GM18867 (cell line): ENCODE data around the gene APOLD1.
"Not testable (repeated sequence)": the region's sequence is repeated elsewhere in the genome, so short reads cannot be mapped to it uniquely, and the experiment has no call there.

ENCODE experiments used
- ATAC-seq: cut with Tn5 transposase; IDR thresholded peaks from one replicate; pipeline ENCODE4 v1.9.1; 2021; ENCODE audit warnings: mild to moderate bottlenecking, moderate library complexity; ENCODE audit not compliant: unreplicated experiment

Gene APOLD1

DNA sequence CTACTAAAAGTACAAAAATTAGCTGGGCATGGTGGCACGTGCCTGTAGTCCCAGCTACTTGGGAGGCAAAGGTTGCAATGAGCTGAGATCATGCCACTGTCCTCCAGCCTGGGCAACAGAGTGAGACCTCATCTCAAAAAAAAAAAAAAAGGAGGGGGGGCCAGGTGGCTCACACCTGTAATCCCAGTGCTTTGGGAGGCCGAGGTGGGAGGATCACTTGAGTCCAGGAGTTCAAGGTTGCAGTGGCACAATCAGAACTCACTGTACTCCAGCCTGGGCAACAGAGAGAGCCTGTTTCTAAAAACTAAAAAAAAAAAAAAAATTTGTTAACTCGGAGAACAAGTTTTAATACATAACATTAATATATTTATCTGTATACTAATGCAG is 22.1 kb downstream of the APOLD1 start:
- ATAC-seq, result not testable (repeated sequence)

- ATAC-seq, result peak; percentile 68
Observed at GRCh38 chr12:12807970-12808702, 22.7 kb downstream of the APOLD1 start.

DNA sequence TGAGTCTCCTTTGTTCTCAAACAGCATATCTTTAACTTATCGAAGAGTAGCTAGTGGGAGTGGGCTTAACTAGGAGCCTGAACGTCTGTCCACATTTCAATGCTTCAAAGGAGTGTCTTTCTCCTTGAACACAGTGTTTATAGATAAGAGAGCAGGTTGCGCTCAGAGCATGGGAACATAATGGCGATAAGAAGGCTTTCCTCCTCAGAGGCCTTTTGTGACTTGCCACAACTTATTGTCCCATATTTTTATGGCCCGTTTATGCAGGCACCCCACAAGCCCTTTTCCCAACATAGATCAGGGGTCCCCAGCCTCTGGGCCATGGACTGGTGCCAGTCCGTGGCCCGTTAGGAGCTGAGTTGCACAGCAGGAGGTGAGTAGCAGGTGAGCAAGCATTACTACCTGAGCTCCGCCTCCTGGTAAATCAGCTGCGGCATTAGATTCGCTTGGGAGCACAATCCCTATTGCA is 25.1 kb downstream of the APOLD1 start:
- no peak for ATAC-seq

DNA sequence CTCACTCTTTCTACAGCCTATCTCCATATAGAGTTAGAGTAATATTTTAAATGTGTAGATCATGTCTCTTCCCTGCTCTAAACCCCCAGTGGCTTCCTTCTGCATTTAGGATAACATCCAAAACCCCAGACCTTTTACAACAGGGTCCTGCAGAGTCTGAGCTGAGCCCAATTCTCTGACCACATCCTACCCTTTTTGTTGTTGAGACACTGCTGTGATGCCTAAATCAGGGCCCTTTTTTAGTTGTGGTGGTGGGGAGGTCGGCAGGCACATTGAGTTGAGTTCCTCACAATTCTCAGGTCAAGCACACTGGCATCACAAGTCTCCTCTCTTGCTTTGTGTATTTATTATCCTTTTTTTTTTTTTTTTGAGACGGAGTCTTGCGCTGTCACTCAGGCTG is 25.9 kb downstream of the APOLD1 start:
- ATAC-seq, result no peak

DNA sequence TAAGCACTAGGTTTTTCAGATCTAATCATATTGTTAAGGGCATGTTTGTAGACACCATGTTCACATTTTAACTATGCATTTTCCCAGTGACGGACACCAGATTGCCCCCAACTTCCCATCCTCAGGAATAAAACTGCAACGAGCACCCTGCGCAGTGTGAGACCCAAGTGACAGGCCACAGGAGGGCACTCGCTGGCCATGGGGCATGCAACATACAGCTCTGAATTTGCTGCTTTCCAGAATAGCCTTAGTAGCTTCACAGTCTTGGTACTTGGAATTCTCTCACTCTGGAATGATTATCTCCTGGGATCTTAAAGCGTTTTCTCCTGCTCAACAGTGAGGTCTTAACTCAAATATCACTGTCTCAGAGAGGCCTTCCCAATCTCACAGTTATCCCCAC is 26.7 kb downstream of the APOLD1 start:
- no peak for ATAC-seq

- no peak for ATAC-seq
Observed at GRCh38 chr12:12812618-12813119, 27.2 kb downstream of the APOLD1 start.

DNA sequence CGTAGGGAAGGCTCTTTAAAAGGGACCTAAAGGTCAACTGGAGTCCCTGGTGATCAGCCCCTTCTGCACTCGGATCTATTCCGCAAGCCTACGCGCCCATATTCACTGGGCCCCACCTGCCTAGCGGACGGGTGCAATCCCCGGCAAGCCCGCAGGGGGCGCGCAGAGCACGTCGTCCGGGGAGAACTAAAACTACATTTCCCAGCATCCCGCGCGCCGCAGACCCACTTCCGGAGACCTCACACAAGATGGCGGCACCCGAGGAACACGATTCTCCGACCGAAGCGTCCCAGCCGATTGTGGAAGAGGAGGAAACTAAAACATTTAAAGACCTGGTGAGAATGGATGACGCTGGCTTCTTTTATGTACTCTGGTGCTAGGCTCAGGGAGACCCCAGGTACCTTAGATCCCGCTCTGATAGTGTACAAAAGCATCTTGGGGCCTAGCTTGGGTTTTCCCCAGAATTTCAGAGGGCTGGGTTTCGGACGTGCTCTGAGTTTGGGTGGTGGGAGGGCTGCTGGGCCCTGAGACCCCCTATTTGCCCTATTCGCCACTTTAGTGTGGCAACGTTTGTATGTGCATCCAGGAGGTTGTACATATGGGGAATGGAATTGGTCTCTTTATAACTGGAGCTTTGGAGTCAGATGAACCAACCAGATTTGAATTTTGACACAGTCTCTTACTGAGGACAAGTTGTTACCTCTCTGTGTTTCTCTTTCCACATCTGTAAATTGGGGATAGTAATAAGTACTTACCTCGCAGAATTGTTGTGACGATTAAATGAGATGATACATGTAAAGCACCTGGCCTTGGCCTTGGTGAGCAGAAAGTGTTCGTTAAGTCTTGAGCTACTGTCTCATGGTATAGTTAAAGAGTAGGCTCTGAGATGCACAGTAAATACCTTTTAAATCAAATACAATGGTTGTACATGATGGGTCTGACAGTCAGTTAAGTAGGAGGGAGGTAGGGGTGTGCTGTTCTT is 28.0 kb downstream of the APOLD1 start, which contains the start of gene DDX47:
Gene DDX47, plus strand, starts transcription at position 227 of the 982 bp plus-strand sequence. Its CDS starts 22 bp downstream, at position 249.
- peak; percentile 89 for ATAC-seq

DNA sequence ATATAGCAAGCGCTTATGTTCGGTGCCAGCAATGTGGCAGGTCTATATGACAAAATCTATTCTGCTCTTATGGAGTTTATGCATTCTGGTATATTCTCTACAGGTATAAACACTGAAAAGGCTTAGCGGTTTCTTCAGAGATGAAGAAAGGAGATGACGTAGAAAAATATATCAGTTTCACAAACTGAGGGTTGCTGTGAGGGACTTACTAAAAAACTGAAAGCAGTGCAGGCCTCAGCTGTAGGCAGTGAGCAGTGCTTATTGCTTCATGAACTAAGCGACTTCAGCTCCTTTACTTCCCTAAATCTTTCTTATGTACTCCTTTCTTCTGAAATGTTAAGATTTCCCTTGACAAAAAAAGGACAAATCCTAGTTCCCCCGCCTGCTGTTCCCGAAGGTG is 32.2 kb downstream of the APOLD1 start:
- no peak for ATAC-seq

DNA sequence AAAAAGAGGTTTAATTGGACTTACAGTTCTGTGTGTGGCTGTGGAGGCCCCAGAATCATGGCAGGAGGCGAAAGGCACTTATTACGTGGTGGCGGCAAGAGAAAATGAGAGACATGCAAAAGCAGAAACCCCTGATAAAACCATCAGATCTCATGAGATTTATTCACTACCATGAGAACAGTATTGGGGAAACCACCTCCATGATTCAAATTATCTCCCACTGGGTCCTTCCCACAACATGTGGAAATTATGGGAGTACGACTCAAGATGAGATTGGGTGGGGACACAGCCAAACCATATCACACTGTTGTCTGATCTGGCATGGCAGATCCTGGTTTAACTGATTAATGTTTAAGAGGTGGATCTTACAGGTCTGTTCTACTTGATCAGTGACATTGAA is 33.2 kb downstream of the APOLD1 start:
- no peak for ATAC-seq

DNA sequence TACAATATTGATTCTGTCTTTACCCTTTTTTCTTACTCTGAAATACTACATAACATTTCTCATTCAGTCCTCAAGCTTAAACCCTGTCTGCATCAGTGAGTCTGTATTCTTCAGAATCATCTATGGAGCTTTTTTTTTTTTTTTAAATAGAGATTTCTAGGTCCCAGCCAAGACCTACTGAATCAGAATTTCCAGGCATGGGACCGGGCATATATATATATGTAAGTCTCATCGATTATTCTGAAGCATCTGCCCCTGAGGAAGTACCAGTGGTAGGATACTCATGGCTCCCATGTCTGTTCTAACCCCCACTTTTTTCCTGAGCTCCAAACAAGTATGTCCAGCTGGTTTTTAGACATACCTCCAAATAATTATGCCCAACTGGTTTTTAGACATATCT is 33.8 kb downstream of the APOLD1 start:
- no peak for ATAC-seq

DNA sequence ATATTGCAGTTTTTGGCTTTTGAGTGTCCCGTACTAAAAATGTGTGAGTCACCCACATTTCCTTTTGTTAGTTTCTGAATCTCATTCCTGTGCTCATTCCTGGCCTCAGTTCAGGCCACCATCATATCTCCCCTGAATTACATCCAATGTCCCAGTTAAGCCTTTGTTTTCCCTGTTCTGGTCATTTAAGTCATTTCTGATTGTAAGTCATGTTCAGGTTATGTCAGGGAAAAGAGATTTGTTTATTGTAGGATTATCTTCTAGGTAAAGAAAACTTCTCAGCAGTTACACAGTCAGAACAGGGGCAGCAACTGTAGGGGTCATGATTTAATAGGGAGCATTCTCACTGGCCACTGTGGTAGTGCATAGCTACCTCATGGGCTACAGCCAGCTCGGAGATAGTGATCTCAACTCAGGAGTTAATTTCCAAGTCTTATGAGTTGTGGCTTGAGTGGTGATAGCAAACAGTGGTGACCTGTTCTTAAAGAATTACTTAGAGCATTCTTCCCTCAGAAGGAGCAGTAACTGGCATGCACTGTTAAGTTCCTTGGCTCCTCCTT is 34.4 kb downstream of the APOLD1 start:
- no peak for ATAC-seq

DNA sequence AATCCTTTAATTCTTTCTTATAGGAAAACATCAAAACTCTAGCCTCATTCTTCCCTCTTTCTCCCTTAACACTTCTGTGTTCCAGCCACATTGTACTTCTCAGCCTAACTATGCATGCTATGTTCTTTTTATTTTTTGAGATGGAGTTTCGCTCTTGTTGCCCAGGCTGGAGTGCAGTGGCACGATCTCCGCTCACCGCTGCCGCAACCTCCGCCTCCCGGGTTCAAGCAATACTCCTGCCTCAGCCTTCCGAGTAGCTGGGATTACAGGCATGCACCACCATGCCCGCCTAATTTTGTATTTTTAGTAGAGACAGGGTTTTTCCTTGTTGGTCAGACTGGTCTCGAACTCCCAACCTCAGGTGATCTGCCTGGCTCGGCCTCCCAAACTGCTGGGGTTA is 34.9 kb downstream of the APOLD1 start:
- not testable (repeated sequence) for ATAC-seq

DNA sequence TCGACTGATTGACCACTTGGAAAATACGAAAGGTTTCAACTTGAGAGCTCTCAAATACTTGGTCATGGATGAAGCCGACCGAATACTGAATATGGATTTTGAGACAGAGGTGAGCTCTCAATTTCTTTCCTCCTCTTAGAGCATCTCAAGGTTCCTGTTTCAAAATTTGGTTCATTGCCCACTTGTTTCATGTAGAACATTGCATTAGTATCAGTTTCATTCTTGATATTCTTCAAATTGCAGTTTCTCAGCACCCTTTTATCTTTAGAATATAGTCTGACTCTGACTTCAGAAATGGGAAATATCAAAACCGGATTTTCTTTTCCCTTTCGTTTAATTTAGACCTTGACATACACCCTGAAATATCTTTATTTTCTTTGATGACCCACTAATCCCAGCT is 36.5 kb downstream of the APOLD1 start:
- ATAC-seq, result peak; percentile 82

DNA sequence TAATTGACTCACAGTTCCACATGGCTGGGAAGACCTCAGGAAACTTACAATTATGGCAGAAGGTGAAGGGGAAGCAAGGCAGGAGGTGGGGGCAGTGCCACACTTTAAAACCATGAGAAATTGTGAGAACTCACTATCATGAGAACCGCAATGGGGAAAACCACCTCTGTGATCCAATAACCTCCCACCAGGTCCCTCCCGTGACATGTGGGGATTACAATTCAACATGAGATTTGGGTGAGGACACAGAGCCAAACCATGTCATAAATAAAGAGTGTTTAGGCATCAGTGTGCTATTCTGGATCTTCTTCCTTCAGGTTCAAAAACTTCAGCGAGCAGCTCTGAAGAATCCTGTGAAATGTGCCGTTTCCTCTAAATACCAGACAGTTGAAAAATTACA is 37.4 kb downstream of the APOLD1 start:
- no peak for ATAC-seq

DNA sequence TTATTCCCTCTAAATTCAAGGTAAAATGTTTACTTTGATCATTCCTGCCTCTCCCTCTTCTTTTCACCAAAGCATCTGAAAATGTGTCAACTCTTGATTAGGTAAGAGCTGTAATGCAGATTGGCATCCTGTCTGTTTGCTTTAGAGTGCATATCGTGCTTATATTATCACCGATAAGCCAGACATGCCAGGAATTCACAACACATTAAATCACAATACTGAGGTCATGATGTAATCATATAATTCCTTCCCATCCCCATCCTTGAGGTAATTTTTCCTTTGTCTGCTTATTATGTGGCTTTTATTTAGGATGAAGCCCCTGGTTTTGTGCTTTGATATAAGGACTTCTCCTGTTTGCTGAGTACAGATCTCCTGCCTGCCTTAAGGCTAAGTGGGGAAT is 37.8 kb downstream of the APOLD1 start:
- no peak for ATAC-seq

DNA sequence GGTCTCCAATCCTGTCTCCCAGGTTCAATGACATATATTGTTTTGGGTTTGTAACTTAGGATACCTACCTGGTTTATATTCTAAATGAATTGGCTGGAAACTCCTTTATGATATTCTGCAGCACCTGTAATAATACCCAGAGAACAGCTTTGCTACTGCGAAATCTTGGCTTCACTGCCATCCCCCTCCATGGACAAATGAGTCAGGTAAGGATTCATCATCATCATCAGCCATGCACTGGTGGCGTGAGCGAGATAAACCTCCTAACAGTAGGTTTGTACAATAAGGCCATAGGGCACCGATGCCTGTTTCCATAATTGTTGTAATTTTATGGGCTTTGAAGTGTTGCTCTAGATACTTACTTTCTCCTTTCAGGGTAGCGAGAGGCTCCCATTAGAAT is 38.4 kb downstream of the APOLD1 start:
- ATAC-seq, result no peak

- no peak for ATAC-seq
Observed at GRCh38 chr12:12835378-12836146, 50.1 kb downstream of the APOLD1 start.

DNA sequence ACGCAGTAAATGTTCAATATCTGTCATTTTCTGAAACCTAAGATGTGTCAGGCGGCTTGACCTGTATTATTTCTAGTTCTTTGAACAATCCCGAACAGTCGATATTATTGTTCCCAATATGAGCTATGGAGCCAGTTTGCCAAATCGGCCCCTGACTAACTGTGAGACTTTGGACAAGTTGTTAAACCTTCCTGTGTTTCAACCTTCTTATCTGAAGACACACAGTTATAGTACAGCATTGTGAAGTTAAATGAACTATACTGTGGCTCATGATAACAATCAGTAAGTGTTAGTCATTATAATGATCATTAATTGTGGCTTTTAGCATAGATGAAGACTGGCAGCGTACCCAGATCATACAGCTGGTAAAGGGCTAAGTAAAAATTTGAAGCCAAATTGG is 51.1 kb downstream of the APOLD1 start:
- ATAC-seq, result no peak

DNA sequence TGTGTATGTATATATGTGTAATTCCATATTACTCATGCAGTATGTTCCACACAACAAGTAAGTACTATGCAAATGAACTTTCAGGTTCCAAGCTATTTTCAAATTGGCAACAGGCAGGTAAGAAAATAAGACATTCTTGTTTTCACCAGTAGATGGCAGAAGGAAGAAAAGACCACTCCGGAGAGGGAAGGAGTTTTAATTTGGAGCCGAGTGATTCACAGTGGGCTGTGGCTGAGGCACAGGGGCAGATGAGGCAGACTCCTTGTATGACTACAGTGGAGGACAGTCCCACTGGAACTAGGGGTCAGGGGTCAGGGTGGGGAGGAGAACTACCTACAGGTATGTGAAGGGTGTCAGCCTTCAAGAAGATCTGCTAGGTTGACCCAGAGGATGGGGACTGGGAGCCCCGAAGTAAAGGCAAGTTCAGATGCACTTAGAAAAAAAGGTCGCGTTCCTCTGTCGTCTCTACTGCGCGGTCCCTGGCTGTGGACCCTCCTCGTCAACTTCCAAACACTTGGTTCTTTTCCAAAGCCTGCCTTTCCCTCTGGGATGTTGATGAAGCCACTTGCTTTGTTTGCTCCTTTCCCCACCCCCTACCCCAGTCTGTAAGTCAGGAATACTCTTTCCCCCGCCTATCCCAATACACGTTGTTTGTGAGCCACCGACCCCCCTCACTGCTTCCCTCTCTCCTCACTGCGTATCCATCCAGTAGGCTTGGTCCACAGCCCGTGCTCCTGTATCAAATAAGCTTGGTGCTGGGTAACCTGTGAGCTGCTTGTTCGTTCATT is 51.8 kb downstream of the APOLD1 start:
- peak; percentile 51 for ATAC-seq

GRCh38 chr12:12837813-12838153 is 52.3 kb downstream of the APOLD1 start:
- no peak for ATAC-seq
